Osteoblast (primary cell): Measurements from ENCODE around the gene FHIP1A. TPM values are rescaled to one million over a fixed set of nuclear protein-coding genes. Genes with fewer than 3 reads are reported as not detected.

Experiments
- DNase-seq: peaks from one replicate; pipeline ENCODE4 v3.0.0; 2011; ENCODE audit warnings: low spot score, mixed read lengths; ENCODE audit not compliant: insufficient read length; ENCODE audit errors: missing footprints
- H2AFZ ChIP-seq: 2 replicates; pipeline ENCODE4 v1.6.0; 2011; ENCODE audit warnings: mild to moderate bottlenecking, low read length
- H3K27ac ChIP-seq: 2 replicates; pipeline ENCODE4 v1.5.1; 2011; ENCODE audit warnings: mild to moderate bottlenecking, low read depth, low read length, moderate library complexity
- H3K27me3 ChIP-seq: 2 replicates; pipeline ENCODE4 v1.6.0; 2012; ENCODE audit warnings: mild to moderate bottlenecking, control low read depth, inconsistent platforms, low read length, moderate library complexity; ENCODE audit not compliant: insufficient read depth
- H3K36me3 ChIP-seq: 2 replicates; pipeline ENCODE4 v1.5.1; 2011; ENCODE audit warnings: mild to moderate bottlenecking, low read length, control low read depth, moderate library complexity; ENCODE audit not compliant: insufficient read depth
- H3K4me1 ChIP-seq: 2 replicates; pipeline ENCODE4 v1.5.1; 2011; ENCODE audit warnings: mild to moderate bottlenecking, low read length, control low read depth, moderate library complexity; ENCODE audit not compliant: insufficient read depth
- H3K4me2 ChIP-seq: 2 replicates; pipeline ENCODE4 v1.6.0; 2011; ENCODE audit warnings: mild to moderate bottlenecking, low read length; ENCODE audit not compliant: insufficient read depth
- H3K4me3 ChIP-seq: fragments of 200-600 bp; sonication (generic); 3 replicates; pipeline ENCODE4 v1.5.1; 2012; ENCODE audit warnings: mild to moderate bottlenecking, low read length, inconsistent platforms; ENCODE audit not compliant: insufficient read depth
- H3K79me2 ChIP-seq: 2 replicates; pipeline ENCODE4 v1.6.0; 2012; ENCODE audit warnings: mild to moderate bottlenecking, low read length, control low read depth, inconsistent platforms; ENCODE audit not compliant: insufficient read depth
- H3K9me3 ChIP-seq: 2 replicates; pipeline ENCODE4 v1.5.1; 2011; ENCODE audit warnings: low read depth, low read length, control low read depth
- H4K20me1 ChIP-seq: 2 replicates; pipeline ENCODE4 v1.6.0; 2012; ENCODE audit warnings: mild to moderate bottlenecking, low read length, control low read depth; ENCODE audit not compliant: insufficient read depth
- CTCF ChIP-seq: IDR thresholded peaks from 2 replicates; pipeline ENCODE4 v1.5.1; 2011; ENCODE audit warnings: mild to moderate bottlenecking, low read depth, low read length, moderate library complexity; ENCODE audit errors: extremely low read depth
- total RNA-seq: library from RNA; depleted of rRNA; stranded (reverse); fragments of >200 nt; gene quantifications from 2 replicates; pipeline ENCODE4 v1.2.3, GENCODE V29; 2012

Gene FHIP1A
- total RNA-seq, 1 donor: 4.7 TPM

GRCh38 chr4:151408380-151408629, 671 bp upstream of the FHIP1A start:
- Histone ChIP-seq H3K4me3 (peak overlapping the region; percentile 70), H3K4me1 (peaks cover 11% of the 10 kb centered on the region), H3K36me3 (no peaks in the 10 kb centered on the region), H3K79me2 (no peaks in the 10 kb centered on the region), H2AFZ (peak overlapping the region; percentile 91), H3K4me2 (peak overlapping the region; percentile 91), H4K20me1 (no peaks in the 10 kb centered on the region), H3K27me3 (peaks cover 32% of the 10 kb centered on the region), H3K9me3 (no peaks in the 10 kb centered on the region), H3K27ac (peak overlapping the region; percentile 28)
- no peak for TF ChIP-seq CTCF
- no peak for DNase-seq

- no peak overlapping the region for H3K27ac ChIP-seq
- no peaks in the 10 kb centered on the region for H3K79me2 ChIP-seq
- H3K36me3 ChIP-seq: no peaks in the 10 kb centered on the region
- TF ChIP-seq CTCF: no peak
- H2AFZ ChIP-seq: no peak overlapping the region
- H3K4me1 ChIP-seq: peaks cover 11% of the 10 kb centered on the region
- peaks cover 32% of the 10 kb centered on the region for H3K27me3 ChIP-seq
- peak overlapping the region; percentile 62 for H3K4me3 ChIP-seq
- peak overlapping the region; percentile 65 for H3K4me2 ChIP-seq
- DNase-seq: peak; percentile 85
- H3K9me3 ChIP-seq: no peaks in the 10 kb centered on the region
- H4K20me1 ChIP-seq: no peaks in the 10 kb centered on the region
These were observed 716 bp downstream of the FHIP1A start for GRCh38 chr4:151409470-151410313.

- H3K27ac ChIP-seq: no peak overlapping the region
- H3K27me3 ChIP-seq: no peaks in the 10 kb centered on the region
- no peak for TF ChIP-seq CTCF
- H3K9me3 ChIP-seq: no peaks in the 10 kb centered on the region
- no peaks in the 10 kb centered on the region for H3K79me2 ChIP-seq
- H3K4me3 ChIP-seq: no peak overlapping the region
- no peak overlapping the region for H3K4me2 ChIP-seq
- no peaks in the 10 kb centered on the region for H4K20me1 ChIP-seq
- H3K36me3 ChIP-seq: no peaks in the 10 kb centered on the region
- peaks cover 15% of the 10 kb centered on the region for H3K4me1 ChIP-seq
- peak; percentile 62 for DNase-seq
- H2AFZ ChIP-seq: no peak overlapping the region
These were observed 7.0 kb downstream of the FHIP1A start for GRCh38 chr4:151415978-151416377.

- Histone ChIP-seq H2AFZ (no peak overlapping the region), H3K9me3 (no peaks in the 10 kb centered on the region), H3K27ac (no peak overlapping the region), H3K4me1 (peaks cover 15% of the 10 kb centered on the region), H3K27me3 (no peaks in the 10 kb centered on the region), H4K20me1 (no peaks in the 10 kb centered on the region), H3K4me3 (no peak overlapping the region), H3K4me2 (no peak overlapping the region), H3K36me3 (no peaks in the 10 kb centered on the region), H3K79me2 (no peaks in the 10 kb centered on the region)
- TF ChIP-seq CTCF: no peak
- DNase-seq: no peak
These were observed 8.2 kb downstream of the FHIP1A start for GRCh38 chr4:151417164-151417571.
